Liver (tissue), 3 donors: Measurements from ENCODE around the gene SOAT1.

Experiments used
- CTCF ChIP-seq: fragments of 150-350 bp; IDR thresholded peaks from 2 replicates; pipeline ENCODE4 v1.5.1; 2017; ENCODE audit warnings: improper control_type of control experiment, low read depth, low read length; ENCODE audit not compliant: missing input control
- HNF4G ChIP-seq: IDR thresholded peaks from 2 replicates; pipeline ENCODE4 v1.6.1; 2016; ENCODE audit warnings: antibody characterized with exemption
- MAX ChIP-seq: IDR thresholded peaks from 2 replicates; pipeline ENCODE4 v1.6.1; 2016; ENCODE audit warnings: antibody characterized with exemption
- RAD21 ChIP-seq, 2 donors: IDR thresholded peaks; 2 replicates each; pipeline ENCODE4 v1.6.1; 2016; ENCODE audit warnings: antibody characterized with exemption in 2 of 2, mild to moderate bottlenecking in 2 of 2
- YY1 ChIP-seq: IDR thresholded peaks from 2 replicates; pipeline ENCODE4 v1.6.1; 2016; ENCODE audit warnings: antibody characterized with exemption, mild to moderate bottlenecking
- donor health status: healthy.
- donor health status: healthy.

GRCh38 chr1:179310721-179311120 lies 17.1 kb downstream of the SOAT1 start:
- TF ChIP-seq CTCF: no peak
- TF ChIP-seq MAX: no peak
- TF ChIP-seq RAD21 (IDR thresholded peaks at IDR 0.05): no peak
- TF ChIP-seq YY1: no peak
- TF ChIP-seq HNF4G: no peak
